ENCODE results near the gene HSBP1L1. TPM values are rescaled to one million over a fixed set of nuclear protein-coding genes. Genes with fewer than 3 reads are reported as not detected.

Gene HSBP1L1
- total RNA-seq, 6 experiments from 2014 or later = 16.8 to 35.1 (median 23.7) TPM

GRCh38 chr18:79972720-79973119, 8.3 kb downstream of the HSBP1L1 start:
- Histone ChIP-seq H3K27me3 (no peaks in the 10 kb centered on the region), H3K4me1 (peaks cover 0 to 16% (median 5%) of the 10 kb centered on the region in 4 donors), H3K4me3 (no peak overlapping the region), H3K9me3 (no peaks in the 10 kb centered on the region), H3K36me3 (peaks cover 0 to 35% (median 13%) of the 10 kb centered on the region in 4 donors), H3K27ac (no peak overlapping the region)
- ATAC-seq (no peak), DNase-seq (no peak)
- intact Hi-C loops (cut with DNase I) = no loop called here
- no peak for TF ChIP-seq CTCF (IDR thresholded peaks at IDR 0.05)
- TF ChIP-seq POLR2A (IDR thresholded peaks at IDR 0.05) = no peak
- WGBS (ENCODE audit: insufficient coverage, low coverage, low lambda C conversion rate, missing lambda C conversion rate) = 92% methylated on average over 2 of the region's 3 CpGs

GRCh38 chr18:79973517-79973916, 9.1 kb downstream of the HSBP1L1 start:
- intact Hi-C loops (cut with DNase I) = no loop called here
- Histone ChIP-seq H3K4me3 (no peak overlapping the region), H3K9me3 (no peaks in the 10 kb centered on the region), H3K27ac (no peak overlapping the region), H3K36me3 (peaks cover 0 to 27% (median 13%) of the 10 kb centered on the region in 4 donors), H3K4me1 (peaks cover 0 to 16% (median 5%) of the 10 kb centered on the region in 4 donors), H3K27me3 (no peaks in the 10 kb centered on the region)
- TF ChIP-seq CTCF (IDR thresholded peaks at IDR 0.05) = no peak
- no peak for TF ChIP-seq POLR2A (IDR thresholded peaks at IDR 0.05)
- WGBS (ENCODE audit: insufficient coverage, low coverage, low lambda C conversion rate, missing lambda C conversion rate) = 94% methylated on average over 16 of the region's 16 CpGs
- no peak for DNase-seq
- ATAC-seq = no peak

DNA sequence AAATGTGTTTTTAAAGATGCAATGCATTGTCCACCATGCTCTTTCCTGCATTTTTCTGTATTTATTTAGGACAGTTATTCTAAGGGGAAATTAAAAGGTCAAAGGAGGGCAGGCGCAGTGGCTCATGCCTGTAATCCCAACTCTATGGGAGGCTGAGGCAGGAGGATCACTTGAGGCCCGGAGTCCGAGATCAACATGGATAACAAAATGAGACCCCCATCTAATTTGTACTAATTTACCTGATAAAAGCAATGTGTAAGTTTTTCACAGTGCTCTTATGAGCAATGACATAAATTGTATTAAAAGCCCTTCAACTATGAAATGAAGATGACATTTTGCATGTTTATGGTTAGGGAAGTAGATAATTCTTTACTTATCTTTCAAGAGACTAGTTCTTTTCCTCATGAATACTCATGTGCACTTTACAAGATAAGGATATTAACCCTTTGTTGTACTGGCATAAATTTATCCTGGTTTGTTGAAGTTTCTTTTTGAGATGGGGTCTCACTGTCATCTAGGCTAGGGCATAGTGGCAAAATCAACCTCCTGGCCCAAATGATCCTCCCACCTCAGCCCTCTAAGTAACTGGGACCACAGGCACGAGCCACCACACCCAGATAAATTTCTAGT, 9.7 kb downstream of the HSBP1L1 start:
- H3K4me1 ChIP-seq = peaks cover 0 to 16% (median 5%) of the 10 kb centered on the region in 4 donors
- intact Hi-C loops (cut with DNase I) = no loop called here
- no peaks in the 10 kb centered on the region for H3K9me3 ChIP-seq
- H3K36me3 ChIP-seq = peaks cover 0 to 27% (median 13%) of the 10 kb centered on the region in 4 donors
- DNase-seq (no peak), ATAC-seq (no peak)
- WGBS (ENCODE audit: insufficient coverage, low coverage, low lambda C conversion rate, missing lambda C conversion rate) = 91% methylated on average over 4 of the region's 4 CpGs
- no peaks in the 10 kb centered on the region for H3K27me3 ChIP-seq
- H3K4me3 ChIP-seq = no peak overlapping the region
- TF ChIP-seq POLR2A (IDR thresholded peaks at IDR 0.05) = no peak
- TF ChIP-seq CTCF (IDR thresholded peaks at IDR 0.05) = no peak
- no peak overlapping the region for H3K27ac ChIP-seq

DNA sequence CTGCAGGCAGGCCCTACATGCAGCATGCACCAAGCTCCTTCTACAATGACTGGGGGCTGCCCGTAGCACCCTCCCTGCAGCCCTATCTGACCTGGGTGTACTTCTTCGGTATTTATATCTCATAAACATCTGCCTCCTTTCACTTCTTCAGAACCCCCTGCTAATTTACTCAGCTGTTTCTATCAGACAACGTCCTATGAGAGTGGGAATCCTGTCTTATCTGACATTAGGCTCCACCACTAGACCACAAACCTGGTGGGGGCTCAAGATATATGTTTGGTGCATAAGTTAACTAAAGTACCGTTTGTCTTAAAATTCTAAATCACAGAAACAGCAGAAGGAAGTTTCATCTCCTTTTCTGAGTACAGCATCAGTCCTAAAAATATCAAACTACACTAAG, 10.6 kb downstream of the HSBP1L1 start:
- H3K9me3 ChIP-seq = no peaks in the 10 kb centered on the region
- no peak for ATAC-seq
- peaks cover 0 to 16% (median 5%) of the 10 kb centered on the region in 4 donors for H3K4me1 ChIP-seq
- no peaks in the 10 kb centered on the region for H3K27me3 ChIP-seq
- WGBS (ENCODE audit: insufficient coverage, low coverage, low lambda C conversion rate, missing lambda C conversion rate) = 88% methylated on average over 2 of the region's 4 CpGs
- no peak for DNase-seq
- peaks cover 0 to 25% (median 12%) of the 10 kb centered on the region in 4 donors for H3K36me3 ChIP-seq
- TF ChIP-seq POLR2A (IDR thresholded peaks at IDR 0.05) = no peak
- no peak for TF ChIP-seq CTCF (IDR thresholded peaks at IDR 0.05)
- H3K4me3 ChIP-seq = no peak overlapping the region
- no peak overlapping the region for H3K27ac ChIP-seq
- intact Hi-C loops (cut with DNase I) = no loop called here

All from right lobe of liver (tissue), 6 donors.